Colonic mucosa (tissue), 4 donors: ENCODE results near the gene PAK5. TPM values are rescaled to one million over a fixed set of nuclear protein-coding genes. Genes with fewer than 3 reads are reported as not detected.

Source experiments
- DNase-seq: peaks from one replicate; pipeline ENCODE4 v3.0.0-alpha.2; 2020
- H3K27ac ChIP-seq: fragments of 200-600 bp; one replicate; pipeline ENCODE4 v1.8.0; 2021
- H3K27me3 ChIP-seq: fragments of 200-600 bp; one replicate; pipeline ENCODE4 v1.8.0; 2021
- H3K36me3 ChIP-seq: fragments of 200-600 bp; one replicate; pipeline ENCODE4 v1.8.0; 2021
- H3K4me1 ChIP-seq: fragments of 200-600 bp; one replicate; pipeline ENCODE4 v1.8.0; 2021; ENCODE audit warnings: mild to moderate bottlenecking
- H3K4me3 ChIP-seq: fragments of 200-600 bp; one replicate; pipeline ENCODE4 v1.8.0; 2021
- H3K9ac ChIP-seq, 2 donors: one replicate each; pipeline ENCODE4 v1.7.0; 2013; ENCODE audit warnings: control low read depth in 2 of 2, low read depth in 2 of 2, low read length in 2 of 2
- H3K9me3 ChIP-seq: fragments of 200-600 bp; one replicate; pipeline ENCODE4 v1.8.0; 2021
- intact Hi-C: fragments of 100-400 bp; cut with DNase I; formaldehyde crosslinking; loops from one replicate; pipeline ENCODE4 v1.14.1; 2022
- total RNA-seq, 2 donors: library from RNA; stranded (reverse); fragmentation: NEBNext Ultra II Directional in 1 of 2; extraction: Animal tissue kit (Norgen Biotek cat#: 25700) in 1 of 2; gene quantifications; one replicate each; pipeline ENCODE4 v1.2.1, GENCODE V29; 2021
- TF ChIP-seq, protein P1 (sequence below): fragments of 200-600 bp; IDR thresholded peaks from one replicate; pipeline ENCODE4 v1.8.0; 2022; ENCODE audit warnings: antibody characterized with exemption, mild to moderate bottlenecking
- donor health status: healthy.
- donor health status: DM: no; HTN: no; CAD: no.
- donor health status: DM: no; HTN: no; CAD: no.

The PAK5 gene
- total RNA-seq, 2 donors from 2014 or later = 0.07 TPM; not detected in 1

DNA sequence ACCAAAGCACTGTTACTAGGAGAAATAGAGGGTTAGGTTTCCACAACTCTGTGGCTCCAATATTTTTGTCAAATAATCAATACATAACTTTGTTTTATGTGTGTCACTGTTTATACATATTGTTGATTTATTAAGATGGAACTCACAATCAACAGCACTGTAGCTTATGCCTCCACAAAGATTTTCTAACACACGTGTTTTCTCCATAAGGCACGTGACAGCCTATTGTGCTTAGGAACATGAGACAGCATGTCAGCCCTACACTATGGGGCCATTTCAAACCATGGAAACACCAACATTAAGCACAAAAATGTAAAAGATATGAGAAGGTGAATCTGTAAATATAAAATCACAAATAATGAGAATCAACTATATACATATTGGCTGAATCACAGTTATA lies 127.0 kb downstream of the PAK5 start:
- intact Hi-C loops = no loop called here
- TF ChIP-seq, protein P1, sequence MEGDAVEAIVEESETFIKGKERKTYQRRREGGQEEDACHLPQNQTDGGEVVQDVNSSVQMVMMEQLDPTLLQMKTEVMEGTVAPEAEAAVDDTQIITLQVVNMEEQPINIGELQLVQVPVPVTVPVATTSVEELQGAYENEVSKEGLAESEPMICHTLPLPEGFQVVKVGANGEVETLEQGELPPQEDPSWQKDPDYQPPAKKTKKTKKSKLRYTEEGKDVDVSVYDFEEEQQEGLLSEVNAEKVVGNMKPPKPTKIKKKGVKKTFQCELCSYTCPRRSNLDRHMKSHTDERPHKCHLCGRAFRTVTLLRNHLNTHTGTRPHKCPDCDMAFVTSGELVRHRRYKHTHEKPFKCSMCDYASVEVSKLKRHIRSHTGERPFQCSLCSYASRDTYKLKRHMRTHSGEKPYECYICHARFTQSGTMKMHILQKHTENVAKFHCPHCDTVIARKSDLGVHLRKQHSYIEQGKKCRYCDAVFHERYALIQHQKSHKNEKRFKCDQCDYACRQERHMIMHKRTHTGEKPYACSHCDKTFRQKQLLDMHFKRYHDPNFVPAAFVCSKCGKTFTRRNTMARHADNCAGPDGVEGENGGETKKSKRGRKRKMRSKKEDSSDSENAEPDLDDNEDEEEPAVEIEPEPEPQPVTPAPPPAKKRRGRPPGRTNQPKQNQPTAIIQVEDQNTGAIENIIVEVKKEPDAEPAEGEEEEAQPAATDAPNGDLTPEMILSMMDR = no peak
- Histone ChIP-seq H3K9me3 (no peaks in the 10 kb centered on the region), H3K27ac (no peak overlapping the region), H3K4me1 (no peaks in the 10 kb centered on the region), H3K36me3 (no peaks in the 10 kb centered on the region), H3K9ac (no peak overlapping the region), H3K27me3 (no peaks in the 10 kb centered on the region), H3K4me3 (no peak overlapping the region)
- no peak for DNase-seq

DNA sequence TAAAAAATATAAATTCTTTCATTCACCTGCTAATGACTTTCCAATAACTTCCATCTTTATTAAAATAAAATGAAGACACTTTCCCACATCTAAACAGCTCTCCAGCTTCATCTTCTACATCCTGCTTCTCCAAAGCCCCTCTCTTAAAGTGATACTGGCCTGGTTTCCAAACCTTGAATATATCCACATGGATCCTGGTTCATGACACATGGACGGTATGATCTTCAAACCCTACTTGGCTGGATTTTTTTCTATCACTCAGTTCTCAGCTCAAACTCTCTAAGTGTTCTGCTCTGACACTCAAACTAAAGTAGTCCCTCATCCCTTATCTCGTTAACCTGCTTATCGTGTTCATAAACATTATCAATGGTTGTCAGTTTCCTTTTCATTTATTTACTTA lies 128.2 kb downstream of the PAK5 start:
- Histone ChIP-seq H3K9me3 (no peaks in the 10 kb centered on the region), H3K9ac (no peak overlapping the region), H3K27me3 (no peaks in the 10 kb centered on the region), H3K4me3 (no peak overlapping the region), H3K27ac (no peak overlapping the region), H3K36me3 (no peaks in the 10 kb centered on the region), H3K4me1 (no peaks in the 10 kb centered on the region)
- no peak for DNase-seq
- TF ChIP-seq, protein P1 = no peak
- intact Hi-C loops = no loop called here

DNA sequence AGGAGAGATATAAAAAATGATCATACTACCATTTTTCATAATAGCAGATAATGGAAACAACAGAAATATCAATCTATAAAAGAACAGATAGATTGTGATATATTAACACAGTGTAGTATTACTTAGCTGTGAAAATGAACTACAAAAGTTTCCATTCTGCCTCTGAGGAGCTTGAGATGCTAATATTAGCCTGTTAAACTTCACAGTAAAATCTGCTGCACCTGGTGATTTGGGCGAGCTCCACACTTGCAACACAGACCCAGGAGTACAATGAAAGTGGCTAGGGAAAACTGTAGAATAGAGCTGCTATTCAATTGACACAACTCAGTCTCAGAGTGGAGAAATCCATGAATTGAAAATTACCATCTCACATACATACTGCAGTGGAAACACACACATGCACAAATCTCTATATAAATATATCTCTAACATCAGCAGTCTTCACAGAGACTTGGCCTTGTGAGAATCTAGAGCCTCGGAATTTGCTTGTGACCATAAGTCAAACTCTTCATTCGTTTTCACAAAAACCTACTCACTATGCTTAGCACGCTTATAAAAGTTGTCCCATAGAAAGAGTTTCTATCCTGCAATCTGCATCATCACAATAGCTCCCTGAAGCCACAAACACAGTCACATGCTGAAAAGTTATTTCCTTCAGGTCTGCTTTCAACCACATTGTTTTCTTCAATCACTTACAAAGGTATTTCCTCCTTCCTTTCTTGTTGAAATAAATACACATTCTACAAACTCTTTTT lies 133.0 kb downstream of the PAK5 start:
- Histone ChIP-seq H3K36me3 (no peaks in the 10 kb centered on the region), H3K9ac (no peak overlapping the region), H3K9me3 (no peaks in the 10 kb centered on the region), H3K4me3 (no peak overlapping the region), H3K27me3 (no peaks in the 10 kb centered on the region), H3K27ac (no peak overlapping the region), H3K4me1 (no peaks in the 10 kb centered on the region)
- intact Hi-C loops = no loop called here
- DNase-seq = no peak
- TF ChIP-seq, protein P1 = no peak

DNA sequence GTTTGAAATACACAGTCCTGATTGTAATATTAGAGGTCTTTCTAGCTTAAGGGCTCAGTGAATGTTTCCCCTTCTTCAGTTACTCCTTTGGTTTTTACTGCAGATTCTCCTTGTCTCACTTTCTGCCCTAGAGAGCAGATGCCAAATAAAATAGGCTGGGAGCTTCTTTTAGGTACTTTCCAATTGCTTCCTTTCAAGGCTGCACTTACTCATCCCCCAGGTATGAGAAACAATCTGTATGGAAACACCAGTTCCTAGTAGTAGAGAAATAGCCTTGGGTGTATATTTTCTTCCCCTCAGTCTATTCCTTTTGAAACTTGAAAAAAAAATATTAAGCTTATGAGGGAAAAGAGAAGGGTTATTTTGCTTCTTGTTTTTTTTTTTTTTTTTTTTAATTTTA lies 139.7 kb downstream of the PAK5 start:
- H3K9ac ChIP-seq = no peak overlapping the region
- TF ChIP-seq, protein P1 = no peak
- H3K4me1 ChIP-seq = no peaks in the 10 kb centered on the region
- H3K9me3 ChIP-seq = no peaks in the 10 kb centered on the region
- intact Hi-C loops = no loop called here
- H3K27ac ChIP-seq = no peak overlapping the region
- H3K36me3 ChIP-seq = no peaks in the 10 kb centered on the region
- no peaks in the 10 kb centered on the region for H3K27me3 ChIP-seq
- no peak overlapping the region for H3K4me3 ChIP-seq
- no peak for DNase-seq

DNA sequence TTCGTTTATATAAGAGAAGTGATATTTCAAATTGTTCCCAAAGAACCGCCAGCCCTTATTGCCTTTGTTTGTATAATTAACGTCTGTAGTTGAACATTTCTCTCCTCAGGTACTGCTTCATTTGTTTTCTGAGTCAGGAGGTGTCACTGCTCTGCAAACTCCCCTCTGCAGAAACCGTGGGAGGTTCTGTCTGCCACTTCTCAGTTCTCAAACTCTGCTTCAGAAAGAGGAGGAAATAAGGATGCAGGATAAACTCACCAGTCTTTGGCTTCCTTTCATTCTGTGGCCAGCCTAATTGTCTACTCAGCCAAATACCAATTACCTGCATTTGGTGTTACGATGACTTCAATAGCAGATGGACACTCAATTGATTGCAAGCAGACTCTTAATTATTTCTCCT lies 149.8 kb downstream of the PAK5 start:
- no peaks in the 10 kb centered on the region for H3K4me1 ChIP-seq
- DNase-seq = no peak
- TF ChIP-seq, protein P1 = no peak
- intact Hi-C loops = no loop called here
- no peaks in the 10 kb centered on the region for H3K27me3 ChIP-seq
- H3K36me3 ChIP-seq = no peaks in the 10 kb centered on the region
- H3K9ac ChIP-seq = no peak overlapping the region
- H3K9me3 ChIP-seq = no peaks in the 10 kb centered on the region
- no peak overlapping the region for H3K27ac ChIP-seq
- no peak overlapping the region for H3K4me3 ChIP-seq
